Measurements from ENCODE around the gene UBASH3A. TPM values are rescaled to one million over a fixed set of nuclear protein-coding genes. Genes with fewer than 3 reads are reported as not detected.
"Not testable (repeated sequence)": the region's sequence is repeated elsewhere in the genome, so short reads cannot be mapped to it uniquely, and the experiment has no call there.

Gene UBASH3A
- total RNA-seq, 1 experiment from 2014 or later = not detected

DNA sequence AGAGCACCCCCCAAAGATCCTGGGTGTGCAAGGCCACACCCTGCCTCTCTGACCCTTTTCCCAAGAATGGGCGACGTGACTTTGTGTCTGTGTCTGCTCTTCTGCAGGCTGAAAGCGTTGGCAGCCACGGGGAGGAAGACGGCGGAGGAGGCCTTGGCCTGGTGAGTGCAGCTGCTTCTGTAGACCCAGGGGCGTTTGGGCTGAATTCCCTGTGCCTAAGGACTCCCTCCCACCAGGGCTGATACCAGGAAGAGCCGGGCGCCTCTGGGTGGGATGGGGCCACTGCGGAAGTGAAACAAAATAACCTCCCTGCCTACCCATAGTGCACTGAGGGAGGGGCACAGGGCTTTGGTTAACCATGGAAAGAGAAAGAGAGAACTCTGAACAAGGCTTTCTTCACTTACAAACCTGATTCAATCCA, 2.5 kb downstream of the UBASH3A start:
- BruUV-seq (replicated peaks) = no TSS peak
- Histone ChIP-seq H3K36me3 (ENCODE audit: control insufficient read depth, insufficient read depth, low read length) (no peaks in the 10 kb centered on the region), H3K4me1 (no peaks in the 10 kb centered on the region), H3K4me3 (ENCODE audit: low read depth, low read length) (no peak overlapping the region), H3K9me3 (no peaks in the 10 kb centered on the region; the same call in 1 of the 2 replicates), H3K27me3 (replicated peaks; ENCODE audit: control insufficient read depth, insufficient read depth, low read length) (no peaks in the 10 kb centered on the region)
- TF ChIP-seq, protein P1, sequence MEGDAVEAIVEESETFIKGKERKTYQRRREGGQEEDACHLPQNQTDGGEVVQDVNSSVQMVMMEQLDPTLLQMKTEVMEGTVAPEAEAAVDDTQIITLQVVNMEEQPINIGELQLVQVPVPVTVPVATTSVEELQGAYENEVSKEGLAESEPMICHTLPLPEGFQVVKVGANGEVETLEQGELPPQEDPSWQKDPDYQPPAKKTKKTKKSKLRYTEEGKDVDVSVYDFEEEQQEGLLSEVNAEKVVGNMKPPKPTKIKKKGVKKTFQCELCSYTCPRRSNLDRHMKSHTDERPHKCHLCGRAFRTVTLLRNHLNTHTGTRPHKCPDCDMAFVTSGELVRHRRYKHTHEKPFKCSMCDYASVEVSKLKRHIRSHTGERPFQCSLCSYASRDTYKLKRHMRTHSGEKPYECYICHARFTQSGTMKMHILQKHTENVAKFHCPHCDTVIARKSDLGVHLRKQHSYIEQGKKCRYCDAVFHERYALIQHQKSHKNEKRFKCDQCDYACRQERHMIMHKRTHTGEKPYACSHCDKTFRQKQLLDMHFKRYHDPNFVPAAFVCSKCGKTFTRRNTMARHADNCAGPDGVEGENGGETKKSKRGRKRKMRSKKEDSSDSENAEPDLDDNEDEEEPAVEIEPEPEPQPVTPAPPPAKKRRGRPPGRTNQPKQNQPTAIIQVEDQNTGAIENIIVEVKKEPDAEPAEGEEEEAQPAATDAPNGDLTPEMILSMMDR (IDR thresholded peaks at IDR 0.05; ENCODE audit: insufficient read depth in 1 of 2, low read depth in 1 of 2, low read length in 1 of 2, severe bottlenecking in 1 of 2, unreplicated experiment in 1 of 2) = no peak
- Mint-ChIP-seq H3K27ac (ENCODE audit: unreplicated experiment) (no peak overlapping the region), H3K27me3 (ENCODE audit: insufficient read depth, unreplicated experiment) (no peaks in the 10 kb centered on the region), H3K4me1 (ENCODE audit: low read depth, unreplicated experiment) (no peaks in the 10 kb centered on the region), H3K4me3 (ENCODE audit: unreplicated experiment) (no peak overlapping the region), H3K36me3 (ENCODE audit: insufficient read depth, unreplicated experiment) (no peaks in the 10 kb centered on the region), H3K9me3 (ENCODE audit: unreplicated experiment) (peaks cover 12% of the 10 kb centered on the region)
- ChIA-PET POLR2A (no interaction called here), CTCF (no interaction called here)
- intact Hi-C loops (cut with micrococcal nuclease; ENCODE audit: unreplicated experiment) = no loop called here
- DNase-seq = no peak

DNA sequence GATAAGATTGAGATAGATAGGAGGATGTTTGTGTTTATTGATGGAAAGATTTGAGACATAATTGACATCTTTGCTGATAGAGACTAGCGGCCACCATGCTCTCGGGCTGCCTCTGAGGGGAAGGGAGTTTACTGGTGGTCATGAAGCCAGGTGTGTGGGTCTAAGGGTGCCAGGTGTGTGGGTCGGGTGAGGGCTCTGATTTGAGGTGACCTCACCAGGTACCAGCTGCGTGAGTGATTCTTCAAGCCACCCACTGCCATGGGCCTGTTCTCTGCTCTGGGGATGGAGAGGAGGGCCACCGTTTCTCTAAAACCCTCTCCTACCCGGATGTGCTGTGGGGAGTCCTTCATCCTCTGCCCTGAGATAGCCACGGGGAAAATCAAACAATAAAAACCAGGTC, 3.2 kb downstream of the UBASH3A start:
- Histone ChIP-seq H3K36me3 (ENCODE audit: control insufficient read depth, insufficient read depth, low read length) (no peaks in the 10 kb centered on the region), H3K27me3 (replicated peaks; ENCODE audit: control insufficient read depth, insufficient read depth, low read length) (no peaks in the 10 kb centered on the region), H3K4me1 (no peaks in the 10 kb centered on the region), H3K4me3 (ENCODE audit: low read depth, low read length) (no peak overlapping the region), H3K9me3 (no peaks in the 10 kb centered on the region; the same call in 1 of the 2 replicates)
- Mint-ChIP-seq H3K9me3 (ENCODE audit: unreplicated experiment) (peaks cover 6% of the 10 kb centered on the region), H3K36me3 (ENCODE audit: insufficient read depth, unreplicated experiment) (no peaks in the 10 kb centered on the region), H3K4me3 (ENCODE audit: unreplicated experiment) (no peak overlapping the region), H3K27me3 (ENCODE audit: insufficient read depth, unreplicated experiment) (no peaks in the 10 kb centered on the region), H3K27ac (ENCODE audit: unreplicated experiment) (no peak overlapping the region), H3K4me1 (ENCODE audit: low read depth, unreplicated experiment) (no peaks in the 10 kb centered on the region)
- ChIA-PET POLR2A (no interaction called here), CTCF (no interaction called here)
- no TSS peak for BruUV-seq (replicated peaks)
- TF ChIP-seq, protein P1 (IDR thresholded peaks at IDR 0.05; ENCODE audit: insufficient read depth in 1 of 2, low read depth in 1 of 2, low read length in 1 of 2, severe bottlenecking in 1 of 2, unreplicated experiment in 1 of 2) = no peak
- DNase-seq = no peak
- intact Hi-C loops (cut with micrococcal nuclease; ENCODE audit: unreplicated experiment) = no loop called here

DNA sequence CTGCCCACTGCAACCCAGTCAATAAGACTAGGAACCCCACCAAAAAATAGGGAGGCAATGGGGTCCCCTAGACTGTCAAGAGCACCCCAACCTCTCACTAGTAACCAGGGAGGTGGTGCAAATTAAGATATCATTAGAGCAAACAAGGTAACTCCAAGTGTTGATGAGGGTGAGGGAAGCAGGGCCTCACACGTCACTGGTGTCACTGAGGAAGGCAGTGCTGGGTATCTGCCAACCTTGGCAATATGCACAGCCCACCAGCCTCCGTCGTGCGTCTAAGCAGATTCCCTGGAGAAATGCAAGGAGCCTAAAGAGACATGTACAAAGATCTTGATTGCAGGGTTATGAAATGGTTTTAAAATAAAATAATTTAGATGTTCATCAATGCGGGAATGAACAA, 3.8 kb downstream of the UBASH3A start:
- Mint-ChIP-seq H3K36me3 (ENCODE audit: insufficient read depth, unreplicated experiment) (no peaks in the 10 kb centered on the region), H3K9me3 (ENCODE audit: unreplicated experiment) (no peaks in the 10 kb centered on the region), H3K27me3 (ENCODE audit: insufficient read depth, unreplicated experiment) (no peaks in the 10 kb centered on the region), H3K27ac (ENCODE audit: unreplicated experiment) (no peak overlapping the region), H3K4me1 (ENCODE audit: low read depth, unreplicated experiment) (no peaks in the 10 kb centered on the region), H3K4me3 (ENCODE audit: unreplicated experiment) (no peak overlapping the region)
- Histone ChIP-seq H3K27me3 (replicated peaks; ENCODE audit: control insufficient read depth, insufficient read depth, low read length) (no peaks in the 10 kb centered on the region), H3K36me3 (ENCODE audit: control insufficient read depth, insufficient read depth, low read length) (no peaks in the 10 kb centered on the region), H3K4me1 (no peaks in the 10 kb centered on the region), H3K4me3 (ENCODE audit: low read depth, low read length) (no peak overlapping the region), H3K9me3 (no peaks in the 10 kb centered on the region; the same call in 1 of the 2 replicates)
- ChIA-PET CTCF (no interaction called here), POLR2A (no interaction called here)
- intact Hi-C loops (cut with micrococcal nuclease; ENCODE audit: unreplicated experiment) = no loop called here
- TF ChIP-seq, protein P1 (IDR thresholded peaks at IDR 0.05; ENCODE audit: insufficient read depth in 1 of 2, low read depth in 1 of 2, low read length in 1 of 2, severe bottlenecking in 1 of 2, unreplicated experiment in 1 of 2) = no peak
- DNase-seq = no peak
- BruUV-seq (replicated peaks) = no TSS peak

DNA sequence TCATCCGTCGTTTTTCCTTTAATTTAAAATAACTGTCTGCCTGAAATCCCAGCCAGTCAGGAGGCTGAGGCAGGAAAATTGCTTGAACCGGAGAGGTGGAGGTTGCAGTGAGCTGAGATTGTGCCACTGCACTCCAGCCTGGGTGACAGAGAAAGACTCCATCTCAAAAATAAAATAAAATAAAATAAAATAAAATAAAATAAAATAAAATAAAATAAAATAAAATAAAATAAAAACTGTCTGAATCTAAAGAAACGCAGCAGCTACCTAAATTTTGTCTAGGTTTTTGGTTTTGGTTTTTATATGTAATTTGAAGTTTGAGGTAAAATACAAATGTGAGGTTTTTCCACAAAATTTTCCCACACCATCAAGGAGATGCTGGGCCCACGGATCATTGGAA, 5.0 kb downstream of the UBASH3A start:
- H3K27me3 Mint-ChIP-seq (ENCODE audit: insufficient read depth, unreplicated experiment); H3K4me3 Mint-ChIP-seq (ENCODE audit: unreplicated experiment); H3K27me3 ChIP-seq (replicated peaks; ENCODE audit: control insufficient read depth, insufficient read depth, low read length); intact Hi-C loops (cut with micrococcal nuclease; ENCODE audit: unreplicated experiment); H3K4me3 ChIP-seq (ENCODE audit: low read depth, low read length); H3K9me3 ChIP-seq; H3K36me3 Mint-ChIP-seq (ENCODE audit: insufficient read depth, unreplicated experiment); H3K4me1 Mint-ChIP-seq (ENCODE audit: low read depth, unreplicated experiment); POLR2A ChIA-PET; DNase-seq; BruUV-seq (replicated peaks); H3K27ac Mint-ChIP-seq (ENCODE audit: unreplicated experiment); H3K9me3 Mint-ChIP-seq (ENCODE audit: unreplicated experiment); H3K36me3 ChIP-seq (ENCODE audit: control insufficient read depth, insufficient read depth, low read length); CTCF ChIA-PET; H3K4me1 ChIP-seq: not testable (repeated sequence)

All from Caco-2 (cell line).